ENCODE data around the gene MAP3K4. TPM values are rescaled to one million over a fixed set of nuclear protein-coding genes. Genes with fewer than 3 reads are reported as not detected.

Gene MAP3K4
- total and polyA plus RNA-seq, 2 of the 4 experiments (the other 2 are of a cell fraction), result 11.5 to 20.4 TPM

- H3K23ac ChIP-seq (ENCODE audit: low read depth, low read length), result no peak overlapping the region
- peaks cover 15 to 30% of the 10 kb centered on the region in 2 experiments for H3K79me1 ChIP-seq (ENCODE audit: low read depth in 1 of 2, low read length in 2 of 2)
- no peak for TF ChIP-seq RAD21 (IDR thresholded peaks at IDR 0.05; ENCODE audit: low read length)
- TF ChIP-seq CEBPB (IDR thresholded peaks at IDR 0.05; ENCODE audit: low read depth, low read length), result no peak
- no peak for TF ChIP-seq SMC3 (IDR thresholded peaks at IDR 0.05; ENCODE audit: low read depth, low read length)
- TF ChIP-seq RFX5 (IDR thresholded peaks at IDR 0.05; ENCODE audit: low read depth, low read length), result no peak
- no peak for TF ChIP-seq CHD1 (IDR thresholded peaks at IDR 0.05; ENCODE audit: low read depth, low read length)
- no peak for TF ChIP-seq MXI1 (IDR thresholded peaks at IDR 0.05; ENCODE audit: borderline replicate concordance, low read depth, low read length)
- TF ChIP-seq FOS (IDR thresholded peaks at IDR 0.05; ENCODE audit: low read depth, low read length), result no peak
- no peak for TF ChIP-seq NFE2L2 (IDR thresholded peaks at IDR 0.05; ENCODE audit: low read depth, low read length)
- TF ChIP-seq ELK1 (IDR thresholded peaks at IDR 0.05; ENCODE audit: borderline replicate concordance, low read depth, low read length), result no peak
- no peak for TF ChIP-seq BHLHE40 (IDR thresholded peaks at IDR 0.05; ENCODE audit: low read depth, low read length)
- TF ChIP-seq POLR2A (IDR thresholded peaks at IDR 0.05; ENCODE audit: low read depth, low read length), result no peak
- no peak for TF ChIP-seq MAZ (IDR thresholded peaks at IDR 0.05; ENCODE audit: borderline replicate concordance, low read depth, low read length)
- no peak overlapping the region for H3K4ac ChIP-seq (ENCODE audit: low read depth, low read length)
- H4K5ac ChIP-seq (ENCODE audit: low read depth, low read length), result no peak overlapping the region
- no peak overlapping the region for H3K14ac ChIP-seq (replicated peaks; ENCODE audit: low read depth, low read length)
- no peak overlapping the region for H3K4me2 ChIP-seq (ENCODE audit: low read depth, low read length)
- H4K20me1 ChIP-seq (ENCODE audit: insufficient read depth, low read length), result peaks cover 4% of the 10 kb centered on the region; the same call in 1 of the 2 replicates
- H3K4me1 ChIP-seq (ENCODE audit: control insufficient read depth, insufficient read depth, low read length), result no peaks in the 10 kb centered on the region
- 0 out of 2 replicates have a peak, but pooled peaks cover 1% of the 10 kb centered on the region for H3K36me3 ChIP-seq (ENCODE audit: control insufficient read depth, insufficient read depth, low read length)
- no peaks in the 10 kb centered on the region for H3K9me3 ChIP-seq (ENCODE audit: control insufficient read depth, insufficient read depth, low read length)
- H3K56ac ChIP-seq (ENCODE audit: extremely low read depth, insufficient read depth, low read length), result no peak overlapping the region
- no peak overlapping the region for H2BK20ac ChIP-seq (ENCODE audit: low read depth, low read length)
- H2AK9ac ChIP-seq (replicated peaks; ENCODE audit: low read depth, low read length, poor library complexity), result no peak overlapping the region
- H3K4me3 ChIP-seq (ENCODE audit: insufficient read depth, low read depth, low read length), result no peak overlapping the region
- H2AFZ ChIP-seq (replicated peaks; ENCODE audit: low read length, poor library complexity), result no peak overlapping the region
- ChIA-PET CTCF (interaction anchor here (0.7 kb wide), 1 partner anchor 12 kb away, joined by 3 read pairs; no protein-coding TSS in a partner anchor), POLR2A (ENCODE audit: unreplicated experiment) (no interaction called here)
- H2AK5ac ChIP-seq (ENCODE audit: low read depth, low read length), result peak overlapping the region; percentile 64; the same call in 1 of the 2 replicates
- H2BK5ac ChIP-seq (ENCODE audit: low read depth, low read length, poor library complexity, severe bottlenecking), result no peak overlapping the region
- H4K91ac ChIP-seq (ENCODE audit: insufficient read depth, low read depth, low read length), result no peak overlapping the region
- H4K8ac ChIP-seq (ENCODE audit: low read depth in 2 of 2, low read length in 2 of 2), result no peak overlapping the region
- dilution Hi-C loops (cut with HindIII; ENCODE audit: low sequenced_read_pairs, unreplicated experiment), result no loop called here
- H3K27ac ChIP-seq (ENCODE audit: insufficient read depth, low read length), result no peak overlapping the region
- H3K9me1 ChIP-seq (ENCODE audit: insufficient read depth, low read length), result no peaks in the 10 kb centered on the region
- H2BK15ac ChIP-seq (ENCODE audit: low read depth, low read length), result no peak overlapping the region; the same call in 2 of the 3 replicates
- ATAC-seq (ENCODE audit: low read depth), result no peak
- no TSS peak for BruUV-seq (replicated peaks)
- no peak overlapping the region for H2BK120ac ChIP-seq (ENCODE audit: low read depth, low read length)
- in situ Hi-C loops (cut with MboI; ENCODE audit: low sequenced_read_pairs), result no loop called here
- no peak overlapping the region for H3K18ac ChIP-seq (ENCODE audit: low read depth, low read length)
- no CpG with 5 or more reads among the region's 8 CpGs for WGBS, 2 experiments (ENCODE audit: extremely low coverage in 2 of 2, insufficient read length in 1 of 2)
- H3K27me3 ChIP-seq (ENCODE audit: control insufficient read depth, insufficient read depth, low read length), result no peaks in the 10 kb centered on the region
- intact Hi-C loops (cut with micrococcal nuclease), result no loop called here
- DNase-seq, result no peak
- H3K9ac ChIP-seq (ENCODE audit: low read depth, low read length), result no peak overlapping the region
These were observed 30.6 kb downstream of the MAP3K4 start for GRCh38 chr6:161021998-161022743.
